Sigmoid colon (tissue), 7 donors: ENCODE results near the gene STAT1. TPM values are rescaled to one million over a fixed set of nuclear protein-coding genes. Genes with fewer than 3 reads are reported as not detected.

ENCODE experiments used
- DNase-seq: peaks from one replicate; pipeline ENCODE4 v3.0.0-alpha.2; 2019
- H3K27ac ChIP-seq, 4 donors: fragments of 200-600 bp; sonication (generic); one replicate each; pipeline ENCODE4 v1.5.1; 2016 to 2019; ENCODE audit warnings: mild to moderate bottlenecking in 1 of 4
- H3K27me3 ChIP-seq, 3 donors: fragments of 200-600 bp; sonication (generic); one replicate each; pipeline ENCODE4 v1.5.1; 2019; ENCODE audit warnings: mild to moderate bottlenecking in 1 of 3
- H3K36me3 ChIP-seq, 4 donors: fragments of 200-600 bp; sonication (generic); one replicate each; pipeline ENCODE4 v1.5.1; 2016 to 2019
- H3K4me1 ChIP-seq, 4 donors: fragments of 200-600 bp; sonication (generic); one replicate each; pipeline ENCODE4 v1.5.1; 2017 to 2019
- H3K4me3 ChIP-seq, 4 donors: fragments of 200-600 bp; sonication (generic); one replicate each; pipeline ENCODE4 v1.5.1; 2017 to 2019; ENCODE audit warnings: mild to moderate bottlenecking in 2 of 4, moderate library complexity in 1 of 4
- H3K9me3 ChIP-seq, 4 donors: fragments of 200-600 bp in 3 of 4; sonication (generic) in 3 of 4; one replicate each; pipeline versions ENCODE4 v1.5.1 to v1.6.1; 2013 to 2019
- CTCF ChIP-seq, 4 experiments: fragments of 450-650 bp in 3 of 4; fragments of 200-600 bp in 1 of 4; IDR thresholded peaks; one replicate each; pipeline ENCODE4 v1.5.1; 2016 to 2019; ENCODE audit warnings: antibody characterized with exemption in 4 of 4, mild to moderate bottlenecking in 3 of 4, moderate library complexity in 2 of 4
- EP300 ChIP-seq, 4 donors: sonication (generic); formaldehyde crosslinking; IDR thresholded peaks; one replicate each; pipeline ENCODE4 v1.6.1; 2017; ENCODE audit warnings: antibody characterized with exemption in 4 of 4
- POLR2A ChIP-seq, 2 donors: fragments of 450-650 bp; IDR thresholded peaks; one replicate each; pipeline ENCODE4 v1.6.1; 2016; ENCODE audit warnings: antibody characterized with exemption in 2 of 2, mild to moderate bottlenecking in 2 of 2, moderate library complexity in 2 of 2
- POLR2AphosphoS5 ChIP-seq, 4 donors: sonication (generic); formaldehyde crosslinking; IDR thresholded peaks; one replicate each; pipeline ENCODE4 v1.6.1; 2017; ENCODE audit warnings: antibody characterized with exemption in 4 of 4
- WGBS, 2 donors: extraction: QIAGEN DNeasy Blood & Tissue Kit; methylation state at CpG; one replicate each; pipeline ENCODE4 v1.1.7; 2013; 5-methylcytosine and 5-hydroxymethylcytosine counted together
- intact Hi-C: fragments of 100-400 bp; cut with DNase I; formaldehyde crosslinking; loops from one replicate; pipeline ENCODE4 v1.15.1; 2023
- polyA plus RNA-seq, 3 donors: library from polyadenylated mRNA; stranded (reverse); fragments of 200-250 nt; gene quantifications; one replicate each; pipeline ENCODE4 v1.2.3, GENCODE V29; 2013
- total RNA-seq, 4 donors: library from RNA; depleted of rRNA; stranded (reverse); fragments of >200 nt; gene quantifications; one replicate each; pipeline ENCODE4 v1.1.0, GENCODE V29; 2016
- donor health status: healthy with polysubstance abuse.
- donor health status: Bipolar disorder and iron deficiency.
- donor health status: healthy.

STAT1 gene
- total and polyA plus RNA-seq, 7 donors, result 32.8 to 93.8 (median 51.8) TPM

DNA sequence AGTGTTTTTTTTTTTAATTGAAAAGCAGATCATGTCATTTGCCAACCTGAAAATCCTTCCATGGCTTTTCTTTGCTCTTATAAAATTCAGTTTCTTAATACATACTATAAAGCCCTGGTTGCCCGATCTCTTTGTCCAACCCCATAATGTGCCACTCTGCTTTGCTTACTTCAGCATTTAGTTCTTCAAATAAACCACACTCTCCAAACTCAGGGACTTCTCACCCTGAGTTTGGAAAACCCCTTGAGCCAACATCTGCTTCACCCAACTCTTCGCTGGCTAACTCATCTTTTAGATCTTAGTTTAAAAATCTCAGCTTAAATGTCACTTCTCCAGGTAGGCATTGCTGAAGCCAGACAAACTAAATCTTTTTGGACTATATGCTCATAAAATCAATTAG, 1.3 kb upstream of the STAT1 start:
- Histone ChIP-seq H3K4me3 (no peak overlapping the region), H3K27me3 (no peaks in the 10 kb centered on the region), H3K36me3 (no peaks in the 10 kb centered on the region), H3K9me3 (no peaks in the 10 kb centered on the region), H3K4me1 (peaks cover 0 to 40% (median 26%) of the 10 kb centered on the region in 4 donors), H3K27ac (peak overlapping the region in 1 of 4 donors; percentile 95)
- intact Hi-C loops, result loop anchor here (2.0 to 10.0 kb wide), 2 partner anchors 370 to 662 kb away; partner anchors contain the start of gene NAB1
- no peak for DNase-seq
- 70 to 90% methylated on average over 2 of the region's 2 CpGs for WGBS, 2 donors
- TF ChIP-seq POLR2AphosphoS5 (IDR thresholded peaks at IDR 0.05), result no peak
- TF ChIP-seq CTCF (IDR thresholded peaks at IDR 0.05), result no peak

DNA sequence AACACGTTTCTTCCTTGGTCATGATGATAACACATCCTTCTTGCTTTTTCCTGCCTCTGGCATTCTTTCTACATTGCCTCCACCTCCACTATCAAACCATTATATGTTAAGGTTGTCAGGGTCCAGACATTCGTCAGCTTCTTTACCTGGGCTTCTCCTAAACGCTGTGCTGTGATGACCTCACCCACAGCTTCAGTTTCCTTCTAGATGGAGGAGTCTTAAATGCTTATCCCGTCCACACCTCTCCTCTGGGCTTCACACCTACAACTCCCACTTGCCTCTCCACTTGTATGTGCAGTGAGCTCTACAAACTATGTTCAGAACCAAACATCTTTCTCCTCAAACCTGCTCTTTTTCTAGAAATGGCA, 666 bp upstream of the STAT1 start:
- TF ChIP-seq EP300 (IDR thresholded peaks at IDR 0.05) (no peak), POLR2A (IDR thresholded peaks at IDR 0.05) (no peak)
- intact Hi-C loops, result loop anchor here (2.0 to 10.0 kb wide), 4 partner anchors 132 to 662 kb away; partner anchors contain the start of genes GLS and NAB1
- peak overlapping the region; percentile 92 to 96 (median 94) for H3K27ac ChIP-seq
- peak overlapping the region; percentile 75 to 94 (median 84) for H3K4me3 ChIP-seq
- H3K4me1 ChIP-seq, result peaks cover 0 to 36% (median 25%) of the 10 kb centered on the region in 4 donors
- 24 to 39% methylated on average over 4 of the region's 4 CpGs for WGBS, 2 donors
- H3K36me3 ChIP-seq, result peaks cover 0 to 5% (median 0%) of the 10 kb centered on the region in 4 donors
- no peaks in the 10 kb centered on the region for H3K27me3 ChIP-seq
- no peaks in the 10 kb centered on the region for H3K9me3 ChIP-seq
- DNase-seq, result no peak

DNA sequence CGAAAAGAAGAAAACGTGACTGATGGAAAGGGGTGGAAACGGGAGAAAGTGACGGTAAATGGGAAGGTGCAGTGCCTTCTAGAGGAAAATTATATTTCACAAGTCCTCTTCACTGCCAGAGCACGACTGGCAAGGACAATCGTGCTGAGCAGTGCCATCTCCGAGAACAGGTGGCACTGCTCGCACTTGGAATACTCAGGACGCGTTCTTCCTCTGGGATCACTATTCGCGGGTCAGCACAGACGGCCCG, 364 bp downstream of the STAT1 start:
- Histone ChIP-seq H3K4me3 (peak overlapping the region; percentile 75 to 94 (median 84)), H3K27ac (peak overlapping the region; percentile 92 to 96 (median 94)), H3K27me3 (no peaks in the 10 kb centered on the region), H3K9me3 (no peaks in the 10 kb centered on the region), H3K36me3 (peaks cover 0 to 16% (median 0%) of the 10 kb centered on the region in 4 donors), H3K4me1 (peaks cover 0 to 35% (median 25%) of the 10 kb centered on the region in 4 donors)
- no peak for TF ChIP-seq POLR2AphosphoS5 (IDR thresholded peaks at IDR 0.05)
- TF ChIP-seq CTCF (IDR thresholded peaks at IDR 0.05), result no peak
- TF ChIP-seq POLR2A (IDR thresholded peaks at IDR 0.05), result no peak
- TF ChIP-seq EP300 (IDR thresholded peaks at IDR 0.05), result no peak
- DNase-seq, result no peak
- intact Hi-C loops, result loop anchor here (5.0 to 10.0 kb wide), 3 partner anchors 131 to 369 kb away; partner anchors contain the start of genes GLS and NAB1
- 0 to 1% methylated on average over 14 of the region's 14 CpGs for WGBS, 2 donors

- TF ChIP-seq POLR2A (IDR thresholded peaks at IDR 0.05), result no peak
- no peak for TF ChIP-seq EP300 (IDR thresholded peaks at IDR 0.05)
- TF ChIP-seq POLR2AphosphoS5 (IDR thresholded peaks at IDR 0.05), result no peak
- TF ChIP-seq CTCF (IDR thresholded peaks at IDR 0.05), result no peak
- Histone ChIP-seq H3K27ac (peak overlapping the region; percentile 92 to 96 (median 94)), H3K27me3 (no peaks in the 10 kb centered on the region), H3K4me1 (peaks cover 0 to 35% (median 25%) of the 10 kb centered on the region in 4 donors), H3K4me3 (peak overlapping the region; percentile 75 to 94 (median 84)), H3K36me3 (peaks cover 0 to 21% (median 4%) of the 10 kb centered on the region in 4 donors), H3K9me3 (no peaks in the 10 kb centered on the region)
- DNase-seq, result no peak
- intact Hi-C loops, result loop anchor here (5.0 to 10.0 kb wide), 3 partner anchors 131 to 368 kb away; partner anchors contain the start of genes GLS and NAB1
- 23 to 25% methylated on average over 14 of the region's 14 CpGs for WGBS, 2 donors
These were observed 908 bp downstream of the STAT1 start for GRCh38 chr2:191012845-191013681.

- 89 to 94% methylated on average over 3 of the region's 3 CpGs for WGBS, 2 donors
- H3K36me3 ChIP-seq, result peaks cover 0 to 28% (median 10%) of the 10 kb centered on the region in 4 donors
- peak overlapping the region; percentile 75 to 94 (median 84) for H3K4me3 ChIP-seq
- intact Hi-C loops, result loop anchor here (5.0 to 10.0 kb wide), 3 partner anchors 130 to 368 kb away; partner anchors contain the start of genes GLS and NAB1
- H3K9me3 ChIP-seq, result no peaks in the 10 kb centered on the region
- peaks cover 0 to 35% (median 25%) of the 10 kb centered on the region in 4 donors for H3K4me1 ChIP-seq
- TF ChIP-seq POLR2AphosphoS5 (IDR thresholded peaks at IDR 0.05) (no peak), POLR2A (IDR thresholded peaks at IDR 0.05) (no peak), EP300 (IDR thresholded peaks at IDR 0.05) (no peak), CTCF (IDR thresholded peaks at IDR 0.05) (no peak)
- H3K27me3 ChIP-seq, result no peaks in the 10 kb centered on the region
- DNase-seq, result no peak
- H3K27ac ChIP-seq, result no peak overlapping the region
These were observed 1.6 kb downstream of the STAT1 start for GRCh38 chr2:191012346-191012745.
